Bronchial epithelial cell (primary cell): ENCODE data around the gene PDC. TPM values are rescaled to one million over a fixed set of nuclear protein-coding genes. Genes with fewer than 3 reads are reported as not detected.
"Not testable (repeated sequence)": the region's sequence is repeated elsewhere in the genome, so short reads cannot be mapped to it uniquely, and the experiment has no call there.

Experiments
- DNase-seq: peaks from one replicate; pipeline ENCODE4 v3.0.0-alpha.2; 2010; ENCODE audit warnings: low read depth
- FAIRE-seq: peaks from 2 replicates; lab custom pipeline; 2011; peaks lifted over from hg19 to GRCh38; lab: Jason Lieb, UNC
- H3K27me3 ChIP-seq: 2 replicates; pipeline ENCODE4 v1.5.1; 2011; ENCODE audit warnings: low read length; ENCODE audit not compliant: control insufficient read depth, insufficient read depth
- H3K36me3 ChIP-seq: 2 replicates; pipeline ENCODE4 v1.5.1; 2011; ENCODE audit warnings: low read length; ENCODE audit not compliant: control insufficient read depth, insufficient read depth
- H3K4me3 ChIP-seq: 2 replicates; pipeline ENCODE4 v1.5.1; 2011; ENCODE audit warnings: mild to moderate bottlenecking, low read depth, low read length, control low read depth
- total RNA-seq: library from RNA; depleted of rRNA; stranded (reverse); fragments of >200 nt; gene quantifications from 2 replicates; pipeline ENCODE4 v1.2.1, GENCODE V29; 2014
- TF ChIP-seq, protein P1 (sequence below): IDR thresholded peaks from 2 replicates; pipeline ENCODE4 v1.5.1; 2011; ENCODE audit warnings: mild to moderate bottlenecking, moderate library complexity, low read length, control low read depth, inconsistent platforms; ENCODE audit not compliant: insufficient read depth, severe bottlenecking

Gene PDC
- total RNA-seq, 1 donor from 2014 or later, result not detected

DNA sequence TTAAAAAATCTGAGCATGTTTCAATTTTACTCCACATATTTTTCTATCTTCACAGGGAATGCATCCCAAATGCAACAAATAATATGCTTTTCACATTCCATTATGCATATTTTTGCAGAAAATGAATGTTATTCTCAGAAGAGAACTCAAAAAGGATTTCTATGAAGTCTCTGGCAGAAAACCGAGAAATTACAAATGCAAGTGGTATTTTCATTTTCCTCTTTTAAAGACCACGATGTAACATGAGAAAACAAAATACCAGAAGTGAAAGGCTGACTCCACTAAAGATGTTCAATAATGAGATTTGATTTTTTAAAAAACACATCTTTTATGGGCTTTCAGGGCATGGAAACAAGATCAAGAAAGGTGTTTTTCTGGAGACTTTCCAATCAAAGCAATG, 5.0 kb upstream of the PDC start:
- TF ChIP-seq, protein P1, sequence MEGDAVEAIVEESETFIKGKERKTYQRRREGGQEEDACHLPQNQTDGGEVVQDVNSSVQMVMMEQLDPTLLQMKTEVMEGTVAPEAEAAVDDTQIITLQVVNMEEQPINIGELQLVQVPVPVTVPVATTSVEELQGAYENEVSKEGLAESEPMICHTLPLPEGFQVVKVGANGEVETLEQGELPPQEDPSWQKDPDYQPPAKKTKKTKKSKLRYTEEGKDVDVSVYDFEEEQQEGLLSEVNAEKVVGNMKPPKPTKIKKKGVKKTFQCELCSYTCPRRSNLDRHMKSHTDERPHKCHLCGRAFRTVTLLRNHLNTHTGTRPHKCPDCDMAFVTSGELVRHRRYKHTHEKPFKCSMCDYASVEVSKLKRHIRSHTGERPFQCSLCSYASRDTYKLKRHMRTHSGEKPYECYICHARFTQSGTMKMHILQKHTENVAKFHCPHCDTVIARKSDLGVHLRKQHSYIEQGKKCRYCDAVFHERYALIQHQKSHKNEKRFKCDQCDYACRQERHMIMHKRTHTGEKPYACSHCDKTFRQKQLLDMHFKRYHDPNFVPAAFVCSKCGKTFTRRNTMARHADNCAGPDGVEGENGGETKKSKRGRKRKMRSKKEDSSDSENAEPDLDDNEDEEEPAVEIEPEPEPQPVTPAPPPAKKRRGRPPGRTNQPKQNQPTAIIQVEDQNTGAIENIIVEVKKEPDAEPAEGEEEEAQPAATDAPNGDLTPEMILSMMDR, result no peak
- FAIRE-seq (no peak), DNase-seq (no peak)
- no peaks in the 10 kb centered on the region for H3K27me3 ChIP-seq
- no peak overlapping the region for H3K4me3 ChIP-seq
- no peaks in the 10 kb centered on the region for H3K36me3 ChIP-seq

DNA sequence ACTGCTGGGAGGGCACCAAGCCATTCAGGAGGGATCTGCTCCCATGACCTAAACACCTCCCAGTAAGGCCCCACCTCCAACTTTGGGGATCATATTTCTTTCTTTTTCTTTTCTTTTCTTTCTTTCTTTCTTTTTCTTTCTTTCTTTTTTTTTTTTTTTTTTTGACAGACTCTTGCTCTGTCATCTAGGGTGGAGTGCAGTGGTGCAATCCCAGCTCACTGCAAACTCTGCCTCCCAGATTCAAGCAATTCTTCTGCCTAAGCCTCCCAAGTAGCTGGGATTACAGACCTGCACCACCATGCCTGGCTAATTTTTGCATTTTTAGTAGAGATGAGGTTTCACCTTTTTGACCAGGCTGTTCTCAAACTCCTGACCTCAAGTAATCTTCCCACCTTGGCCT, 4.6 kb upstream of the PDC start:
- H3K27me3 ChIP-seq, H3K36me3 ChIP-seq, FAIRE-seq, DNase-seq, H3K4me3 ChIP-seq: not testable (repeated sequence)

DNA sequence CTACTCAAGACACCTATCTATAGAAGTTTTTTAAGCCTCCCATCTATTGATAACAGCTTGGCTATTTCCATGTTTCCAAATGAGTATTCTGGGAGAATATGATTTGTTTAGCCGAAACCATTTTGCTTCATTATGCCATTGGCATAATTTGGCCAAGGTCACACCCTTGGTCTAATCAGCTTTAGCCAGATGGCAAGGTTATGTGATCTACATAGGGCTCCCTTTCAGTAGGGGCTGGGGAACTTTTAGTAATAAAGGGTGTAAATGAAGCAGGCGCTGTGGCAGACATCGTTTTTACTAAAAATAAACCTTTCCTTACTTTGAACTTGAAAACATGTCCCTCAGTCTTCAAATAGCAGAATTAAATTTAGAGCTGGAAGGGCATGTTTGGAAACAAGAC, 3.0 kb upstream of the PDC start:
- no peaks in the 10 kb centered on the region for H3K36me3 ChIP-seq
- FAIRE-seq (no peak), DNase-seq (no peak)
- no peaks in the 10 kb centered on the region for H3K27me3 ChIP-seq
- TF ChIP-seq, protein P1, result no peak
- H3K4me3 ChIP-seq, result no peak overlapping the region

DNA sequence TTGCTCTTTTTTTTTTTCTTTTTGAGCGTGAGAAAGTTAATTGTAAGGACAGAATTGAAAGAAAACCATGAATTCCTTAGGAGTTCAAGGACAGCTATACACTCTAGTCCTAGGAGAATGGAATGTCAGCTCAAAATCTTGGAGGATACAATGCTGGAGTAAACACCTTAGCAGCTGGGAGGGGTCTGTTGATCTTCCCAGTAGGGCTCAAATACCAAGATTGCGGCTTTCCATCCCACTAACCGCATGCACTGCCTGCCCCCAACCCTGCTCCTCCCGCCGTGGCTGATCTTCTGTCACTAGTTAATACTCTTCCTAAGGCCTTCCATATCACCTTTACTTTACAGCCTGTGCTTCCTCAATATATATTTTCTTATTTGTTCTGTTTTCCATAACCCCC, 2.6 kb upstream of the PDC start:
- Histone ChIP-seq H3K36me3 (no peaks in the 10 kb centered on the region), H3K27me3 (no peaks in the 10 kb centered on the region), H3K4me3 (no peak overlapping the region)
- TF ChIP-seq, protein P1, result no peak
- DNase-seq (no peak), FAIRE-seq (no peak)

DNA sequence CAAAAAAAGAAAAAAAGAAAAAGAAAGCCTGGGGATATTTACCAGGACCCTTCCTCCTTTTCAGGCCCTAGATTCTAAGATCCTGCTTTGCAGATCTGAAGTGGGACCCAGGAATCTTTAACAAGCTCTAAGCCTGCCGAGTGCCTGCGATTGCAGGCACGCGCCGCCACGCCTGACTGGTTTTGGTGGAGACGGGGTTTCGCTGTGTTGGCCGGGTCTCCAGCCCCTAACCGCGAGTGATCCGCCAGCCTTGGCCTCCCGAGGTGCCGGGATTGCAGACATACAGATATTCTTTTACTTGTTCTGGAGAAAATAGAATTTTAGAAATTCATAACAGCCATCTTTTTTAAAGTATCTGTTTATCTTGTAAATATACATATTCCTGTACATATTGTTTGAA, 1.8 kb downstream of the PDC start:
- not testable (repeated sequence) for FAIRE-seq, H3K36me3 ChIP-seq, H3K4me3 ChIP-seq, DNase-seq, H3K27me3 ChIP-seq

DNA sequence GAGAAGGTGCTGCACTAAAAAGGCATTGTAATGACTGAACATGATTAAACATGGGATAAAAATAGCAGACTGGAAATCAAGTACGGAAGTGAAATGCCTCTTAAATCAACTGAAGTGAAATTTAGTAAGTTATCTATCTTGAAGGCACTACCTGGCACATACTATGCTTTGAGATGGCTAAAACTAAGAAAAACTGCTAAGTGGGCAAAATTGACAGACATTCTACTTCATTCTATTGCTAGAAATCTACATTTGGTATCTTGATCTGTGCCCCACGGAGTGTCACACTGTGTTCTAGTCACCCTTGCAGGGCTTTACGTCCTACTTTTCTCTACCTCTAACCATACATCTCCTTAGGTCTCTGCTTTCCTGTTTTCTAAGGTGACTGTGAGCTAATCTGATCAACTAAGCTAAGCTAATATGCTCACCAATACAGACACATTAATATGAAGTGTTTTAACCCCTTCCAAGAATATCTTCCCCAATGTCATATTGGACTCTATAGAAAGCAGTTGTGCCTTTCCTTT, 4.1 kb downstream of the PDC start:
- TF ChIP-seq, protein P1, result no peak
- FAIRE-seq (no peak), DNase-seq (no peak)
- H3K27me3 ChIP-seq, result no peaks in the 10 kb centered on the region
- H3K36me3 ChIP-seq, result no peaks in the 10 kb centered on the region
- H3K4me3 ChIP-seq, result no peak overlapping the region

DNA sequence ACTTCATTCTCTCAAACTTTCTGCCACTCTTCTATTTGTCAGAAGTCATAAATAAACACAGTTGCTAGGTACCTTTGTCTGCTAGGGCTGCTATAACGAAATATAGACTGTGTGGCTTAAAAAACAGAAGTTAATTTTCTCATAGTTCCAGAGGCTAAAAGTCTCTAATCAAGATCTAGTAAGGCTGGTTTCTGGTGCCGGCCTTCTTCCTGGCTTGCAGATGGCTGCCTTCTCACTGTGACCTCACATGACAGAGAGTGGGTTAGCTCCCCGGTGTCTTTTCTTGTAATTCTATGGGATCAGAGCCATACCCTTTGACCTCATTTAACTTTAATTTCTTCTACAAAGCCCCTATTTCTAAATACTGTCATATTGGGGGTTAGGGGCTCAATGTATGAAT, 5.9 kb downstream of the PDC start:
- FAIRE-seq, result no peak
- TF ChIP-seq, protein P1, result no peak

More for the DNA sequence above, 5.9 kb downstream of the PDC start:
- Histone ChIP-seq H3K4me3 (no peak overlapping the region), H3K36me3 (no peaks in the 10 kb centered on the region), H3K27me3 (no peaks in the 10 kb centered on the region)
- no peak for DNase-seq
